ENCODE data around the gene FGFR2.
"Not testable (repeated sequence)": the region's sequence is repeated elsewhere in the genome, so short reads cannot be mapped to it uniquely, and the experiment has no call there.

Gene FGFR2

GRCh38 chr10:121583857-121584256, 14.4 kb downstream of the FGFR2 start:
- no peak for DNase-seq

DNA sequence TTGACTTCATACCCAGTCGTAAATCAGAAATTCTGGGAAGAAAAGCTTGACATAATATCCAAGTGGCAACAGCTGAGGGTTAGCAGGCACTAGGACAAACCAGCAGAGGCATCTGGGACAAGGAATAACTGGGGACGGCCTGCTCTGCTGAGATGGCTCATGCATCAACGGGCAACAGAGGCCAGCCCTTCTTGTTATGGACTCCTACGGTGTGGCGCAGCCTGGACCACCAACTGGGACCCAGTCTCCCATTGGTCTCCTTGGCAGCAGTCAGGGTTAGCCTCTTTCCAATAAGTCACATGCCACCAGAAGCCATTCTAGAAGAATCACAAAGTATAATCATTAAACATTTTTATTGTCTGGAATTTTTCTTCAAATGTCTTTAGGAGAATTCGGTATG, 15.0 kb downstream of the FGFR2 start:
- no peak for DNase-seq

DNA sequence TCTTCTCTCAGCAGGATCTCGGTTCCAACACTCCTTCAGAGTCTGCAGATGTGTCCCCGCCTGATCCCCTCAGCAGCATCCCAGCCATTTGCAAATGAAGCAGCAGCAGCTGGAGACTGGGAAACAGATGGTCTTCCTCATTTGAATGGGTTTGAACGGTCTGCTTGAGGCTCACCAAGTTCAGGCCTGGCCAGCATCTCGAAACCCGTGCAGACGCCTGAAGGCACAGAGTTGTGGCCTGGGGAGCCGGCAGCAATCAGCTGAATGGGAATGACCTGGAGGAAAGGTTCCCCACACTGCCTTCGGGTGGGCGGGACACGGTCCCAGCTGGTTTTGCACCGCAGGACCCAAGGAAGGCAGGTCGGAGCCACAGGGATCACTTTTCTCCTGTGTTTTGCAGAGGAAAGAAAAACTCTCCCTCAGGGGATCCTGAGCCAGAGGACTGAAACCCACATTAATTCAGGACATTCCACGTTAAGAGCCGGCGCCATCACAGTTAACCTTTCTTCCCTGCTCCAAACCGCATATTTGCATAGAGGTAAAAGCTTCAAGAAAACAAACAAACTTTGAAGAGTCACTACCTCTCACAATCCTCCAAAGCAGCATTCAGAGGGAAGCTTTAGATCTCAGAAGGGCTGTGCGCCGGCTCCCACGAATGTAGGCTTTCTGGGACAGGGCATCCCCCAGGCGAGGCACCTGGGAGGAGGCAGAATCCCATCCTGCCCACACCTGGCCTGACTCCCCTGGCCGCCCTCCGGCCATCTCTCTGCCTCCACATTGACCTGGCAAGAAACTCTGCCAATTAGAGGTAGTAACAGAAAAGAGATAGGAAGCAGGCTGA, 17.7 kb downstream of the FGFR2 start:
- DNase-seq: no peak

DNA sequence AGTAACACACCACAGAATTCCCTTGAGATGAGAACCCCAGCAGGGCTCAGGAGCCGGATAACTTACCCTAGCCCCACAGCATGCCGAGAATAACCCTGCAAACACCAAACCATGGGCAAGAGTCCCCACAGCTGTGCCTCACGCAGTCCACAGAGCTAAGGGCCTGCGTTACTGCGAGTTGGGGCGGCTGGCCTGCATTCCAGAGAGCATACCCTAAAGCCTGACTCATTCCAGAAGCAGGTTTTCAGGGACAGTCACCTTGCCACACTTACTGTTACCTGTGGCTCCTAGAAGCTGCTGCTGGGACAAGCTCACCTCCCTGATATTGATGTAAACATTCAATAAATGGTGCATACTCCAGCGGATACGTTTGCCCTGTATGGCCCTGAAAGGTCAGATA, 18.6 kb downstream of the FGFR2 start:
- DNase-seq: no peak

DNA sequence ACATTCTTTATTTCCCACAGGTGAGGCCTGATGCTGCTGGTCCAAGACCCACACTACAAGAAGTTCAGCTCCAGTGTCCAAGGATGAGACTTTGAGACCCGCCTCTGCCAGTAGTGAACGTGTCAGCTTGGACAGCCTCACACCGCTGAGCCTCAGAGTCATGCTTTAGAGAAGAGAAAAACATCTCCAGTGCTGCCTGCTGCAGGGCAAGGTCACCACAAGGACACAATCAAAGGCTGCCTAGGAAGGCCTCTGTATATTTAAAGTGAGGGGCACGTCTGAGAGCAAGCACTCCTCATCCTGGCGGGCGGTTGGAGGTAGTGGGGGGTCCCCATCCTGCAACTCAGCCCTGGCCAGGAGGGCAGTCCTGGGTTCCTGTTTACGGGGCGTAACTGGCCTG, 19.3 kb downstream of the FGFR2 start:
- DNase-seq: no peak

GRCh38 chr10:121578298-121578697, 19.9 kb downstream of the FGFR2 start:
- DNase-seq: no peak

- no peak for DNase-seq
Measured at GRCh38 chr10:121577568-121577967, 20.7 kb downstream of the FGFR2 start.

GRCh38 chr10:121576139-121576538, 22.1 kb downstream of the FGFR2 start:
- no peak for DNase-seq

DNA sequence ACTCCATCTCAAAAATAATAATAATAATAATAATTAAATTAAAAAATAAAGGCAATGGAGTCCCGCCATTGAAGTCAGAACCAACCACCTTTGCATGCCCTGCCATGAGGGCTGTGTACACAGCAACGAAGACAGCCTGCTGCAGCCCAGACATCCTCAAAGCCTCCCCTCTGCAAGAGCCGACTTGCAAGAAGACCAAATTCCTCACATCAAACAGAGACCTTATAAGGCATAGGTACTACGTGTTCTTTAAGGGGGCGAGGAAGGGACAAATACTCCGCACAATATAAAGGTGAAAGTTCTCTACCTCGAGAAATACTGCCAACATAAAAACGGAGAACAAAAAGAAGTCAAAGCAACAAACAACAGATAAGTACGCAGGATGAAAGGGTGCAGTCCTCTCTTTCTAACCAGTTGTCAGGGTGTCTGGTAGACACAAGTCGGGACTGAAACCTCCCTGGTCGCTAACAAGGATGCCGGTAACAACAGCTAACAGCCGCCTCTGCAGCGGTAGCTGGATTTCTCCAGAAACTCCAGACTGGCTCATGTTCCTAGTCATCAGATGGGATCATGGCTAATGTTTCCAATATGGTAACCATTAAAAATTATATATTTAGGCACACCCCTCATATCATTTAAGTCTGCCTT, 23.6 kb downstream of the FGFR2 start:
- DNase-seq: no peak

- no peak for DNase-seq
Measured at GRCh38 chr10:121573538-121573941, 24.7 kb downstream of the FGFR2 start.

- DNase-seq: no peak
Measured at GRCh38 chr10:121572859-121573537, 25.2 kb downstream of the FGFR2 start.

DNA sequence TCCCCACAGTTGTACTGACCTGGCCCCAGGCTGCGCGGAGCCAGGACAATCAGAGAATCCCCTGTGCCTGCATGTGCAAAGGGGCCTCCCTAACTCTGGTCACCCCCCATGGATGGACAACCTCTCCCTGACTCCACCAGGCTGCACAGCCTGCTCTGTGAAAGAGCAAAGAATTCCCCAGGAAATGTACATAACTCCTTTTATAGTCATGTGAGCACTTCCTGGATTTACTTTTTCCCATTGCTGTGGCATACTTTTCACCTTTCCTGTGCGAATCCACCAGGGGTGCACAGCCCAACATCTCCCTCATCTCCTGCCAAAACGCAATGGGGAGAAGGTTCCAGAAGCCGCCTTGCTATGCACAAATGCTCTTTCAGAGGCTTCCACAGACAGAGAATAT, 27.9 kb downstream of the FGFR2 start:
- DNase-seq: no peak

DNA sequence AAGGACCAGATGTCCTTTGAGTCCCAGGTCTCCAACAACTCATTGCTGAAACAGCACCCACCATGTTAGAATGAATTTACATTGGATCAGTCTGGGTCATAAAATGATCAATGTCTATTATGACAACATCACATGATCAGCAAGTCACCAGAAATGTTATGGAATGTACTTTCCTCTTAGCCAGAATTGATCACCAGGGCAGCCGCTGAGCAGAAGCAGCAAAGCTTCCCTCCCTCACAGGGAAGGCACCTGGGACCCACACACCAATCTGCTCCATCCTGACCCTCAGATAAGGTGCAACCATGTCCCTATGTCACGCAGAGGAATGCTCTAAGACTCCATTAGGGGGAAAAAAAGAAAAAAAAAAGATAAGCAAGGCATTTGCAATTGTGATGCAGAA, 30.0 kb downstream of the FGFR2 start:
- no peak for DNase-seq

DNA sequence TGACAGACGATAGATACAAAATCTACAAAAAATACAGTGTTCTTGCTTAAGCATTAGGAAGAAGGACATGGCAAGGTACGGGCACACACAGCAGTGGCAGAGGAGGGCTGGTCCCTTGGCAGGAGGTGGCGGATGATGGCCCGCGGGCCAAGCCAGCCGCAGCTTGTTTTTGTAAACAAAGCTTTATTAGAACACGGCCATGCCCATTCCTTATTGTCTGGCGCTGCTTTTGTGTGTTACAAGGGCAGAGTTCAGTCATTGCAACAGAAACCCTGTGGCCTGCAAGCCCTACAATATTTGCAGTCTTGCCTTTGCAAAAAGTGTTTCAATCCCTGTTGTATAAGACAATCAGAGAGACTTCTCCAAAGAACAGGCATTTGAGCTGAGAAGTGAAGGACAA, 30.7 kb downstream of the FGFR2 start:
- no peak for DNase-seq

GRCh38 chr10:121566755-121567154, 31.5 kb downstream of the FGFR2 start:
- DNase-seq: no peak

DNA sequence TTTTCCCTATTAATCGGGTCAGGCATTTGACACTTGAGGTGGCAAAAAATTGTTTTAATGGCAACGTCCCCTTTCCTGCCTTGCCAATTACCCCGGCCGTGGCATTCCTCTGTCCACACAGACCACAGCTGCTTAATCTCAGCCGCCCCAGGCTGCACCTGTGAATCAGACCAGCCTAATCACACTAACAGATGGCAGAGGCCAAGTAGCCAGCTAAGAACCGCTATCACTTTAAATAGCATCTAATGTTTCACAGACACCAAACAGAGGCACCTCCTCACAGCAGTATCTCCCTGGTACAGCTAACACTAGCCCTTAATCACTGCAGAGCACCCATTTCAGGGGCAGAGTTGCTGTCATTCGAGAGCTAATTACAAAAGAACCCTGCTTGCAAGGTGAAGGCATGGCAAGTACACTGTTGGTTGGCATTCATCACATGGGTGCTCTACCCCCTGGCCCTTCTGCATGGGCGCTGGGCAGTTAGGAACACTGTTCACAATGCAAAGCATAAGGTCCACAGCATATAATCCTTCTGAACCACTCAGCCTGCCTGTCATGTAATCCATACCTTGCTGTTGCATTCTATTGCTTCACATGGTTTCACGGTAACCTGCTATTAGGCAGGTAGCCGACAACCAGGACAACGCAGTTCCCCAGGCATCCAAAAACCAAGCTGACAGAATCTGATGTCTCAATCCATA, 38.8 kb downstream of the FGFR2 start:
- DNase-seq: no peak

DNA sequence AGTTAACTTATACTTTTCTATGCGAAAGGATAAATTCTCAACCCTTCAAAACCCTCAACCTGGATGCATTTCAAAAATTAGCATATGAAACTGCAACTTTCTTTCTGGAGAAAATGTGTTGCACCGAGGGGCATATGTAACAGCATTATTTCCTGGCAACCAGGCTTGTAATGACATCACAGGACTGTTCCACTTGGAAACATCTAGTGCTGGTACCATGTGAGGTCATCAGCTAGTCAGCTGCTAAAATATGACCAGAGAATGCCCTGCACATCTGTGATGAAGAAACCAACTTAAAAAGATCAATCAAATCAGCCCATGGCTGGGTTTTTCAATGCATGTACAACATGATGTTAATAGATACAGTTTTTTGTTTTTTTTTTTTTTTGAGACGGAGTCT, 40.0 kb downstream of the FGFR2 start:
- no peak for DNase-seq

DNA sequence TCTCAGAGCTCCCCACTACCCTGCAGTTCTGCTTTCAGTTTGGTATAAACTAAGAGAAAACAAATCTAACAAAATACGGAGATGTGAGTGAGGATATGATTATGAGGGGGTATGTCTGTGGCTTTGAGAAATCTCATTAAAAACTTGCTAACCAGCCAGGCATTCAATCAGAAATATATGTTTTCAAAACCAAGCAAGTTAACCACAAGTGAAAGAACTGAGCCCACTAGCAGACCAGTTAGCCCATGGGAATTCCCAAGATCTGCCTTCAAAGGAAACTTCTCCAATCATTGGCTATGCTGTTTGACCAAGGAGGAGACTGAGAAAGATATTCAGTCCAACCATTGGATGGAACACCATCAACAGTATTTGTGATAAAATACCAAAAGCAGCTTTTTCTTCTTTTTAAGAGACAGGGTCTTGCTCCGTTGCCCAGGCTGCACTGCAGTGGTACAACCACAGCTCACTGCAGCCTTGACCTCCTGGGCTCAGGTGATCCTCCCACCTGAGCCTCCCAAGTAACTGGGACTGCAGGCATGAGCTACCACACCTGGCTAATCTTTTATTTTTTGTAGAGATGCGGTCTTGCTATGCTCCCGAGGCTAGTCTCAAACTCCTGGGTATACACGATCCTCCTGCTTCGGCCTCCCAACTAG, 41.2 kb downstream of the FGFR2 start:
- no peak for DNase-seq

GRCh38 chr10:121556455-121556854, 41.8 kb downstream of the FGFR2 start:
- DNase-seq: no peak

GRCh38 chr10:121554916-121555315, 43.3 kb downstream of the FGFR2 start:
- not testable (repeated sequence) for DNase-seq

GRCh38 chr10:121553511-121554264, 44.6 kb downstream of the FGFR2 start:
- no peak for DNase-seq

- DNase-seq: no peak
Measured at GRCh38 chr10:121552746-121553145, 45.5 kb downstream of the FGFR2 start.
